Cardiac septum (tissue), 1 donor: Measurements from ENCODE around the gene NFE2L1. TPM values are rescaled to one million over a fixed set of nuclear protein-coding genes. Genes with fewer than 3 reads are reported as not detected.
"Not testable (repeated sequence)": the region's sequence is repeated elsewhere in the genome, so short reads cannot be mapped to it uniquely, and the experiment has no call there.

Source experiments
- DNase-seq: peaks from one replicate; pipeline ENCODE4 v3.0.0-alpha.2; 2020; ENCODE audit warnings: low spot score
- intact Hi-C: fragments of 100-400 bp; cut with DNase I; formaldehyde crosslinking; loops from one replicate; pipeline ENCODE4 v1.14.0; 2022
- total RNA-seq: library from RNA; stranded (reverse); fragmentation: NEBNext Ultra II Directional; extraction: Animal tissue kit (Norgen Biotek cat#: 25700); gene quantifications from one replicate; pipeline ENCODE4 v1.2.1, GENCODE V29; 2021
- donor health status: DM: no; HTN: no; CAD: no.

The NFE2L1 gene
- total RNA-seq, 1 donor from 2014 or later = 604 TPM

GRCh38 chr17:48059125-48059668 lies 11.0 kb downstream of the NFE2L1 start:
- no peak for DNase-seq
- intact Hi-C loops = no loop called here

GRCh38 chr17:48060249-48060648 lies 12.1 kb downstream of the NFE2L1 start:
- DNase-seq = no peak
- intact Hi-C loops = no loop called here

GRCh38 chr17:48062273-48062672 lies 14.1 kb downstream of the NFE2L1 start:
- DNase-seq = no peak

GRCh38 chr17:48064638-48065037 lies 16.5 kb downstream of the NFE2L1 start:
- intact Hi-C loops = no loop called here
- DNase-seq = no peak

More at GRCh38 chr17:48062273-48062672, 14.1 kb downstream of the NFE2L1 start:
- intact Hi-C loops = no loop called here

- DNase-seq = no peak
Measured at GRCh38 chr17:48066192-48066591, 18.0 kb downstream of the NFE2L1 start.

GRCh38 chr17:48066656-48067055 lies 18.5 kb downstream of the NFE2L1 start:
- intact Hi-C loops = no loop called here
- DNase-seq = no peak

More at GRCh38 chr17:48066192-48066591, 18.0 kb downstream of the NFE2L1 start:
- intact Hi-C loops = no loop called here

GRCh38 chr17:48067245-48067644 lies 19.1 kb downstream of the NFE2L1 start:
- intact Hi-C loops = no loop called here
- no peak for DNase-seq

- DNase-seq, intact Hi-C loops: not testable (repeated sequence)
Measured at GRCh38 chr17:48067808-48068207, 19.6 kb downstream of the NFE2L1 start.

- intact Hi-C loops = no loop called here
- DNase-seq = no peak
Measured at GRCh38 chr17:48068491-48068961, 20.4 kb downstream of the NFE2L1 start.

GRCh38 chr17:48070195-48070594 lies 22.0 kb downstream of the NFE2L1 start:
- intact Hi-C loops = no loop called here
- DNase-seq = no peak

GRCh38 chr17:48071654-48072053 lies 23.5 kb downstream of the NFE2L1 start:
- intact Hi-C loops = no loop called here
- DNase-seq = no peak

- intact Hi-C loops, DNase-seq: not testable (repeated sequence)
Measured at GRCh38 chr17:48072811-48073210, 24.7 kb downstream of the NFE2L1 start.

GRCh38 chr17:48073566-48074094 lies 25.5 kb downstream of the NFE2L1 start:
- intact Hi-C loops = loop anchor here (1.0 kb wide), 1 partner anchor 47 kb away; no protein-coding TSS in a partner anchor
- DNase-seq = not testable (repeated sequence)

- no peak for DNase-seq
- intact Hi-C loops = loop anchor here (1.0 to 5.0 kb wide), 2 partner anchors 48 to 58 kb away; no protein-coding TSS in a partner anchor
Measured at GRCh38 chr17:48074322-48075081, 26.3 kb downstream of the NFE2L1 start.

- intact Hi-C loops = loop anchor here (5.0 kb wide), 1 partner anchor 55 kb away; no protein-coding TSS in a partner anchor
- not testable (repeated sequence) for DNase-seq
Measured at GRCh38 chr17:48077152-48077551, 29.0 kb downstream of the NFE2L1 start.

- DNase-seq = no peak
- intact Hi-C loops = no loop called here
Measured at GRCh38 chr17:48081858-48082257, 33.7 kb downstream of the NFE2L1 start.

GRCh38 chr17:48084932-48085331 lies 36.8 kb downstream of the NFE2L1 start:
- intact Hi-C loops = no loop called here

GRCh38 chr17:48093341-48094045 lies 45.3 kb downstream of the NFE2L1 start:
- intact Hi-C loops = no loop called here
- DNase-seq = no peak

More at GRCh38 chr17:48084932-48085331, 36.8 kb downstream of the NFE2L1 start:
- no peak for DNase-seq

- no peak for DNase-seq
- intact Hi-C loops = no loop called here
Measured at GRCh38 chr17:48095611-48096010, 47.5 kb downstream of the NFE2L1 start.

- DNase-seq = no peak
- intact Hi-C loops = no loop called here
Measured at GRCh38 chr17:48100160-48100559, 52.0 kb downstream of the NFE2L1 start.
